Tibial artery (tissue), 4 donors: ENCODE data around the gene XPO5.

Experiments used
- DNase-seq, 2 donors: peaks; one replicate each; pipeline ENCODE4 v3.0.0-alpha.2; 2019
- H3K27ac ChIP-seq, 2 donors: fragments of 200-600 bp; sonication (generic) in 1 of 2; 1 replicate in 1 of 2; 2 replicates in 1 of 2; pipeline ENCODE4 v1.5.1; 2018 to 2019; ENCODE audit warnings: mild to moderate bottlenecking in 1 of 2
- H3K27me3 ChIP-seq, 2 donors: fragments of 200-600 bp; sonication (generic) in 1 of 2; one replicate each; pipeline versions ENCODE4 v1.5.1 to v1.6.0; 2016 to 2019
- H3K36me3 ChIP-seq, 3 donors: fragments of 200-600 bp; sonication (generic) in 2 of 3; one replicate each; pipeline ENCODE4 v1.5.1; 2016 to 2019; ENCODE audit warnings: mild to moderate bottlenecking in 2 of 3
- H3K4me1 ChIP-seq, 4 donors: fragments of 200-600 bp; sonication (generic) in 2 of 4; 1 replicate in 3 of 4; 2 replicates in 1 of 4; pipeline ENCODE4 v1.5.1; 2016 to 2019
- H3K4me3 ChIP-seq, 2 donors: fragments of 200-600 bp; sonication (generic) in 1 of 2; 1 replicate in 1 of 2; 2 replicates in 1 of 2; pipeline ENCODE4 v1.5.1; 2018 to 2019; ENCODE audit warnings: mild to moderate bottlenecking in 2 of 2
- H3K9me3 ChIP-seq, 3 donors: fragments of 200-600 bp; sonication (generic) in 1 of 3; one replicate each; pipeline ENCODE4 v1.5.1; 2016 to 2019
- intact Hi-C: fragments of 100-400 bp; cut with DNase I; formaldehyde crosslinking; loops from one replicate; pipeline ENCODE4 v1.15.0; 2023; ENCODE audit warnings: low total_unique reads
- TF ChIP-seq, protein P1 (sequence below), 2 experiments: fragments of 200-600 bp in 1 of 2; fragments of 450-650 bp in 1 of 2; IDR thresholded peaks; one replicate each; pipeline ENCODE4 v1.5.1; 2017 to 2019; ENCODE audit warnings: antibody characterized with exemption in 2 of 2, mild to moderate bottlenecking in 1 of 2, moderate library complexity in 1 of 2

Gene XPO5

DNA sequence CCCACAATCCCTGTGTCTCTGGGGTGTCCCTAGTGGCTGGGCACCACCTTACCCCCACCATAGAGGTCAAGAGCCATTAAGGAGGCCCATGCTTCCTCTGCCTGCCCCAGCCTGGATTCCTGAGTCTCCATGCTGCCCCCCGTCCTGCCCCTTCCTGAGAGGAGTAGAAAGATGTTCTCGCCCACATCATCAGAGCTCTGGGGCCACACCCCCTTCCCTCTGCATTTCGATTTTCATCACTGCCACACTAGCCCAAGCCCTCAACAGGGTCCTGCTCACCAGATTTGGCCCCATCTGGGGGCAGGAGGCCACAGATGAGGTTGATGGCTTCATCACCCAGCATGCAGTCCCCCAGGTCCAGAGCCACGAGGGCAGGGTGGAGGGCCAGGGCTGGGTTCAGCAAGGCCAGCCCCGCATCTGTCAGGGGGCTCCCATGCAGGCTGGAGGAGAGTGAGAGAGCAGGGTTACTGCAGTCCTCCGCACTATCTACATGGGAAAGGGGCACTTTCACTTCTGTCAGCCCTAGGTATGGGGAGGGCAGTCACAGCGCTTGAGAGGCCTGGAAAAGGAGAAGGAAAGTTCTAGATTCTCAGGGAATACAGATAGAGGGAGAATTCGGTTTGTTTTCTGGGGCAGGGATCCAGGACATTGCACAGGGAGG lies 67.2 kb downstream of the XPO5 start:
- H3K9me3 ChIP-seq = no peaks in the 10 kb centered on the region
- peaks cover 0 to 35% (median 22%) of the 10 kb centered on the region in 4 donors for H3K4me1 ChIP-seq
- intact Hi-C loops = loop anchor here (10.0 kb wide), 2 partner anchors 144 to 244 kb away; partner anchors contain the start of gene ZNF318
- H3K27me3 ChIP-seq = no peaks in the 10 kb centered on the region
- DNase-seq = no peak
- H3K4me3 ChIP-seq = peak overlapping the region in 1 of 2 donors; percentile 61
- H3K36me3 ChIP-seq = peaks cover 32 to 53% (median 46%) of the 10 kb centered on the region in 3 donors
- TF ChIP-seq, protein P1, sequence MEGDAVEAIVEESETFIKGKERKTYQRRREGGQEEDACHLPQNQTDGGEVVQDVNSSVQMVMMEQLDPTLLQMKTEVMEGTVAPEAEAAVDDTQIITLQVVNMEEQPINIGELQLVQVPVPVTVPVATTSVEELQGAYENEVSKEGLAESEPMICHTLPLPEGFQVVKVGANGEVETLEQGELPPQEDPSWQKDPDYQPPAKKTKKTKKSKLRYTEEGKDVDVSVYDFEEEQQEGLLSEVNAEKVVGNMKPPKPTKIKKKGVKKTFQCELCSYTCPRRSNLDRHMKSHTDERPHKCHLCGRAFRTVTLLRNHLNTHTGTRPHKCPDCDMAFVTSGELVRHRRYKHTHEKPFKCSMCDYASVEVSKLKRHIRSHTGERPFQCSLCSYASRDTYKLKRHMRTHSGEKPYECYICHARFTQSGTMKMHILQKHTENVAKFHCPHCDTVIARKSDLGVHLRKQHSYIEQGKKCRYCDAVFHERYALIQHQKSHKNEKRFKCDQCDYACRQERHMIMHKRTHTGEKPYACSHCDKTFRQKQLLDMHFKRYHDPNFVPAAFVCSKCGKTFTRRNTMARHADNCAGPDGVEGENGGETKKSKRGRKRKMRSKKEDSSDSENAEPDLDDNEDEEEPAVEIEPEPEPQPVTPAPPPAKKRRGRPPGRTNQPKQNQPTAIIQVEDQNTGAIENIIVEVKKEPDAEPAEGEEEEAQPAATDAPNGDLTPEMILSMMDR (IDR thresholded peaks at IDR 0.05) = no peak
- no peak overlapping the region for H3K27ac ChIP-seq

GRCh38 chr6:43506667-43507471 lies 69.0 kb downstream of the XPO5 start:
- TF ChIP-seq, protein P1 (IDR thresholded peaks at IDR 0.05) = peak; percentile 91 to 96
- no peak overlapping the region for H3K4me3 ChIP-seq
- peak; percentile 70 to 86 for DNase-seq
- intact Hi-C loops = loop anchor here (2.0 to 10.0 kb wide), 3 partner anchors 52 to 242 kb away; partner anchors contain the start of genes DLK2 and ZNF318
- H3K27me3 ChIP-seq = no peaks in the 10 kb centered on the region
- peaks cover 38 to 53% (median 46%) of the 10 kb centered on the region in 3 donors for H3K36me3 ChIP-seq
- no peaks in the 10 kb centered on the region for H3K9me3 ChIP-seq
- H3K27ac ChIP-seq = no peak overlapping the region
- peaks cover 0 to 31% (median 22%) of the 10 kb centered on the region in 4 donors for H3K4me1 ChIP-seq

DNA sequence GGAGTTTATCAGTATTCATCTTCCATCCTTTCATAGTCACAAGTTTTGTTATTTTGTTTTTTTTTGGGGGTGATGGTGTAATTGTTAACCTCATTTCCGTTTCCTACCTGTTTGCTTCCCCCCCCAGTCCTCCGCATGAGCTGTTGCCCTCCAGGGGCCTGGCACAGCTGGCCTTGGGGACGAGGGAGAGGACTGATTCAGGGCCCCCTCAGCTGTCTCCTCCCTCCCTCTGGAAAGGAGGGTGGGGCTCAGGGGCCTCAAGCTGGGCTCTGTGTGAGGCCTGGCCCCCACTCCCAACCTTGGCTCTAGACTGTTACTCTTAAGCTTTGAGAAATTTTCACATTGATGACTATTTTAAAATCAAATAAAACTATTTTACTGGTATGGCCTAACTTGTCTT lies 69.7 kb downstream of the XPO5 start:
- Histone ChIP-seq H3K27me3 (no peaks in the 10 kb centered on the region), H3K9me3 (no peaks in the 10 kb centered on the region), H3K4me3 (no peak overlapping the region), H3K36me3 (peaks cover 37 to 53% (median 43%) of the 10 kb centered on the region in 3 donors), H3K27ac (no peak overlapping the region), H3K4me1 (peaks cover 0 to 31% (median 22%) of the 10 kb centered on the region in 4 donors)
- TF ChIP-seq, protein P1 (IDR thresholded peaks at IDR 0.05) = no peak
- DNase-seq = peak in 1 of 2 donors; percentile 57
- intact Hi-C loops = loop anchor here (2.0 to 10.0 kb wide), 3 partner anchors 51 to 241 kb away; partner anchors contain the start of genes DLK2 and ZNF318

- peaks cover 0 to 28% (median 19%) of the 10 kb centered on the region in 4 donors for H3K4me1 ChIP-seq
- peaks cover 39 to 54% (median 46%) of the 10 kb centered on the region in 3 donors for H3K36me3 ChIP-seq
- no peak overlapping the region for H3K27ac ChIP-seq
- TF ChIP-seq, protein P1 (IDR thresholded peaks at IDR 0.05) = no peak
- DNase-seq = peak in 1 of 2 donors; percentile 55
- no peaks in the 10 kb centered on the region for H3K27me3 ChIP-seq
- H3K4me3 ChIP-seq = no peak overlapping the region
- no peaks in the 10 kb centered on the region for H3K9me3 ChIP-seq
- intact Hi-C loops = loop anchor here (2.0 to 10.0 kb wide), 3 partner anchors 51 to 241 kb away; partner anchors contain the start of genes DLK2 and ZNF318
These were observed 70.1 kb downstream of the XPO5 start for GRCh38 chr6:43505718-43506117.

GRCh38 chr6:43504756-43505593 lies 70.9 kb downstream of the XPO5 start:
- Histone ChIP-seq H3K4me1 (peaks cover 0 to 21% (median 15%) of the 10 kb centered on the region in 4 donors), H3K4me3 (no peak overlapping the region), H3K9me3 (no peaks in the 10 kb centered on the region), H3K36me3 (peaks cover 46 to 62% (median 54%) of the 10 kb centered on the region in 3 donors), H3K27ac (no peak overlapping the region), H3K27me3 (no peaks in the 10 kb centered on the region)
- intact Hi-C loops = loop anchor here (10.0 kb wide), 2 partner anchors 140 to 240 kb away; partner anchors contain the start of gene ZNF318
- TF ChIP-seq, protein P1 (IDR thresholded peaks at IDR 0.05) = no peak
- no peak for DNase-seq
